NCI-H2196 treated with DMSO at 0.1 percent for 48 hours (cell line): ENCODE data around the gene CARHSP1.
"Not testable (repeated sequence)": the region's sequence is repeated elsewhere in the genome, so short reads cannot be mapped to it uniquely, and the experiment has no call there.

Source experiments
- DNase-seq: peaks from one replicate; lab custom pipeline; 2025; ENCODE audit not compliant: unreplicated experiment; lab: John Stamatoyannopoulos, UW

The CARHSP1 gene

DNA sequence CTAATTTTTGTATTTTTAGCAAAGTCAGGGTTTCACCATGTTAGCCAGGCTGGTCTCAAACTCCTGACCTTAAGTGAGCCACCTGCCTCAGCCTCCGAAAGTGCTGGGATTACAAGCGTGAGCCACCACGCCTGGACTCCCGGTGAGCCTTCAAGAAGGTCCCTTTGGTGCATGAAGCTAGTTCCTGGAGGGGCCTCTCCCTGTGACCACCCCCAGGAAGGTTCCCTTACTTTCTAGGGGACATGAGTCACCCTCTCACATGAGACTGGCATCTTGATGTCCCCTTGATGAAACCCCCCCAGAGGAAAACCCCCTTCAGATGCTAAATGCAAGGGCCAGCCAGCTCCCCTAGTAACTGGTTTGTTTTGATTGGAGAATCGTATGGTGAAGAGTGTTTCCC is 12.8 kb downstream of the CARHSP1 start:
- DNase-seq = no peak

DNA sequence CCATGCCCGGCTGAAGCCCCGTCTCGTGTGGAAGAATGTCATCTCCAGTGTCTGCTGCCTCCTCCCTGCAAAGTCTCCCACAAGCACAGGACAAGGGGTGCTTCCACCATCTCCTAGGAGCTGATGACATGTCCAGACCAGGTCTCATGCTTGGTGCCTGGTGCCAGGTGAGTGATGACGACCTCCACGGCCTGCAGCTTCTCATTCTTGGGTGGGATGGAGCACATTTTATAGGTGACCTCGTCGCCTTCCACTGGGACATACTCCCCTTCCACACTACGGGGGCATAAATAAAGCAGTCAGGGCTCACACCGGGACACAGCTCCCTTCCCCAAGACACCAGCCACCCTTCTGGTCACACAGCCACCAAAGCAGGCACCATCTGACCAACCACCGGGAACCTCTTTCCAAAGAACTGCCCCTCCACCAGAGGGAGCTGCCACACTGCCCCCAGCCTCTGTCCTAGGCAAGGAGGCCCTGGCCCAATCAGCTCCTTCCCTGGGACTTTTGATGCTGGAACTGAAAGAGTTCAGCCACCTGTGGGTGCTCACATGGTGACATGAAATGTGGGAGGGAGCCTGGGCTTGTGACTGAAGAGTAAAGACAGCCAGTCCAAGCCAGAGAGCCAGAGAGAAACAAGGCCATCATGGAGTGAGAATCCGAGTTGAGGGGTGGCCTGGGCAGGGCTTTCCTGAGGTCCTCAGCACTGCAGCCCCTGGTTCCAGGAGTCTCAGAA is 13.6 kb downstream of the CARHSP1 start:
- DNase-seq = no peak

DNA sequence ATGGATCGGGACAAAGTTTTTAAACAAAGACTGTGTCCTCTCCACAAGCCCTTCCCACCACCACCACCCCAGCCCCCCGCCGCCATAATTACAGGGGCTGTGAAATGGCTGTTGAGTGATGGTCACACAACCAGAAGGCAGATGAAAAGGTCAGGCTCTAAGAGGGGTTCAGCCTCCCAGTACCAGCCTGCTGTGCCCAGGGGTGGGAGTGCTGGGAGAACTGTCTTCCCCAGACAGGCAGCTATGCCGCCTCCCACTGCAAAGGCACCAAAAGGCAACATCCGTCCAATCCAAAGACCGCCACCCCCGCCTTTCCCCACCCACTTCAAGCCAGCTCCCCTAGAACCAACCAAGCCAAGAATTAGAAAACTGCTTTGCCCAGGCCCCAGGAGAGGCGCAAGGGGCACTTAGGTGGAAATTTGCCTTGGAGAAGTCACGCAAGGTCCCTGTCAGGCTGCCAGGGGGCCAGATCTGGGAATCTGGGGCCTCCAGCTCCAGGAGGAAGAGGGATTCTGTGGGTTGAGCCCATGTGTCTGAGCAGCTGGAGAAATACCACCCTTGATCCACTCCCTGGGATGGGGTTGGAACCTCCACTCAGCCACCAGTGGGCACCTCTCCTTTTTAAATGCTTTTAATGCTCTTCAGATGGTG is 14.4 kb downstream of the CARHSP1 start:
- DNase-seq = no peak

DNA sequence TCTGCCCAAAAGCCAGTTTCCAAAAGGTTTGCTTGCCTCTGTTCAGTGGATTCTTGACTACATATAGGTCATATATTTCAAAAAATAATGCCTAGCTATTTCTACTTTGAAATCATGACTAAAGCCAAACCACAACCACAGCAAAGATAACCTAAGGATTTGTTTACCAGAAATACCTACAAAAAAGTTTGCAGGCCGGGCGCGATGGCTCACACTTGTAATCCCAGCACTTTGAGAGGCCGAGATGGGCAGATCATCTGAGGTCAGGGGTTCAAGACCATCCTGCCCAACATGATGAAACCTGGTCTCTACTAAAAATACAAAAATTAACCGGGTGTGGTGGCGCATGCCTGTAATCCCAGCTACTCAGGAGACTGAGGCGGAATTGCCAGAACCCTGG is 15.2 kb downstream of the CARHSP1 start:
- DNase-seq = no peak

DNA sequence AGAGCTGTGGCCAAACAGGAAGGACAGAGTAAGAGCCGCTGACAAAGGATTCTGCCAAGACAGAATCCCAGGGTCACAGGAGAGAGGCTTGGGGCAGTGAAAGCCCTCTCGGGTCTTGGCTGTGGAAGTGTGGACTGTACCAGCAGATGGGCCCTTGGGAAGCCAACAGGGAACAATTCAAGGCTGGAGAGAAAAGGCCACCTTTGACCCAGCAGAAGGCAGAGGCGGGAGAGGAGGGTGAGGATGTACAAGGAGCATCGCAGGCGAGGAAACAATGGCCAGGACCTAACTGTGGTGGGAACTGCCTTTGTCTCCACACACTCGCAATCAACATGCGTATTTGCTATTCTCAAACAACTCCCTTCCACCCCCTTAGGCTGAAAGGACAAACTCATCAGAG is 15.7 kb downstream of the CARHSP1 start:
- no peak for DNase-seq

DNA sequence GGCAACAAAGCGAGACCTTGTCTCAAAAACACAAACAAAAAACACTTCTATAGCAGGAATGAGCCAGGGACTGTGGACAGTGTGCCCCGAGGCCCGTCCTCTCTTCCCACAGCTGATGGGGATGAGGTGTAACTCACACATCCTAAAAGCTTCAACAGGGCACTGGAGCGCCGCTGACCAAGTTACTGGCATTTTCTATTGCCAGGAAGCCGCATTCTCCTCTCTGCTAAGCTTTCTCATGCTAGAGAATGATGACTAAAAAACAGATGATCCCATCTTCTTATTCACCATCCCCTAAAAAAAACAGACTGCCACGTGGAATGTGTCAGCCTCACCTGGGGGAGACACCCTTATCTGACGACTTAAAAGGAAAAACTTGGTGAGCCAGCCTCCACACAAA is 16.3 kb downstream of the CARHSP1 start:
- DNase-seq = no peak

DNA sequence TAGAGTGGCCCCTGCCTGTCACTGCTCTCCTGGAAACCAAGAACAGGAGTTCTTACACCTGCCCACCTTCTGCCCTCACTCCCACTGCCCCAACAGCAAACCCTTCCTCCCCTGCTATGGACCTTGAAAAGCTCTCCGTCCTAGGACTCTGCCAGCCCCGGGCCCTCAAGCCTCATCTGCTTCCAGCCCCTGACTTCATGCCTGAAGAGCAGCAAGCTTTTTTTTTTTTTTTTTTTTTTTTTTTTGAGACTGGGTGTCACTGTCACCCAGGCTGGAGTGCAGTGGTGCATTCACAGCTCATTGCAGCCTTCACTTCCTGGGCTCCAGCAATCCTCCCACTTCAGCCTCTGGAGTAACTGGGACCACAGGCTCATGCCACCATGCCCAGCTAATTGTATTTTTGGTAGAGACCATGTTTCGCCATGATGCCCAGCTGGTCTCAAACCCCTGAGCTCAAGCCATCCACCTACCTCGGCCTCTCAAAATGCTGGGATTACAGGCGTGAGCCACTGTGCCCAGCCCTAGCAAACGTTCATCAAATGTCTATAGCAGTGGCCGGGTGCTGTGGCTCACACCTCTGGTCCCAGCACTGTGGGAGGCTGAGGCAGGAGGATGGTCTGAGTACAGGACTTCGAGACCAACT is 16.9 kb downstream of the CARHSP1 start:
- DNase-seq = no peak

DNA sequence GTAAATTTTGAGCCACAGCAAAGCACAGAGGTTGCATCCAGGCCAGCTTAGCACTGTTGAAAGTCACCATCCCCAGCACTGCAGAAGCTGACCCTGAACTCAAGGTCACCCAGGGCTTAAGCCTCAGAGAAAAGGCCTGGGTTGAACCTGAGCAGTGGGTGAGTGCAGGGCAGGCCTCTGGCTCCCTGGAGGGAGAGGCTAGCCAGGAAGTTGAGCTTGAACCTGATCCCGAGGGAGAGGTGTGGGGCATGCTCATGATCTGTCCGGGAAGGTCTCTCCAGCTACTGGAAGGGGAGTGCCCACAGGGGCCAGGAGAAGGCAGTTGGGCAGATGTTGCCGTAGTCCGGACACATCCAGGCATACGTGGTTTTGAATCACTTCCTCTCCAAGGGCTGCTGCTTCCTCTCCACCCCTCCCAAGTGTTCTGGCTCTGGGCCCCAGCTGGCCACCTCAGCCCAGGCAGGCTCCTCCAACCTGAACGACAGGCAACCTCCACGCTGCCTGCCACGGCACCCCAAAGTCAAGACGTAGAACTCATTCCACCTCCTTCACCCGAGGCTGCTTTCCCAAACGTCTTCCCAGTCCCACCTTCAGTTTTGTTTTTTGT is 18.4 kb downstream of the CARHSP1 start:
- DNase-seq = no peak

DNA sequence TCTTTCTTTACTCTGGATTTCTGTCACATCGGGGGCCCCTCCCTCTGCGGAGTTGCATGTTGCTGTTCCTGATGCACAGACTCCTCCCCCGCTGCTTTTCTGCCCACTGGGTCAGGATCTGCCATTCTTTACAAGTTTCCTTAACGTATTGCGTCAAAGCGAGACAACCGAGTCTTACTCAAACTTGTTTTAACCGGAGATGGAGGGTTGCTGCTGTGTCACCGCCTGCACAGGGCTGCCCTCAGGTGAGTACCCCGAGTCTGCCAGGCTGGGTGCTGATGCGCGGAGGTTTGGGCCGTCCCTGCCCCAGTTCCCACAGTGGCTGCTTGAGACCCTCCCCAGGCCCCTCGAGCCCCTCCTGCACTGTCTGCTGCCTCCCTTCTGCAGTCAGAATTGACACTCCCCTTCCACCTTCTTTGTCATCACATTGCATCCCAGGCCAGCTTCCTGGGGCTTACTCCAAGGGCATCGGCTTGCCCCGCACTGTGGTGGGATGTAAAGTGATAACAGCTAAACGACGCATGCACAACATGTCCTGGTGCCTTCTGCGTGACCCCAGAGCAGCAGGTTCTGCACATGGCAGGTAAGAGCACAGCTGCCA is 19.3 kb downstream of the CARHSP1 start:
- no peak for DNase-seq

DNA sequence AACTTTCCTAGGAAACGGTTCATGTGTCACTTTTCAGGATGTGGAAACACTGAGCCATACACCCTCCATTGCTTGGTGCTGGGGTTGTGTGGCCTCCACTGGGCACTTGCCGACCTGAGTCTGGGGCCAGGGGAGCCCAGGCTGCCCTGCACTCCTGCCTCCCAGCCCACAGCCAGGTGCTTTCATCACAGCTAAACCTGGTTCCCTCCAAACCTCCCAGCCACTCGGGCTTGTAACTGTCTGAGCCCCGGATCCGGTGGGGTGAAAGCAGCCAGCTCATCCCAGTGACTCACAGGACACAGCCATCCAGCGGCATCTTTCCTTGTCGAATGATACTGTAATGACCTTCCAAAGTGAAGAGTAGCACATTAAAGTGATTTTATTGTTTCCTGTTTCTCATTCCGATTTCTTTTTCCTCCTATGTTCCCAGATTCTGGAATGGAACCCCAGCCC is 19.8 kb downstream of the CARHSP1 start:
- no peak for DNase-seq

DNA sequence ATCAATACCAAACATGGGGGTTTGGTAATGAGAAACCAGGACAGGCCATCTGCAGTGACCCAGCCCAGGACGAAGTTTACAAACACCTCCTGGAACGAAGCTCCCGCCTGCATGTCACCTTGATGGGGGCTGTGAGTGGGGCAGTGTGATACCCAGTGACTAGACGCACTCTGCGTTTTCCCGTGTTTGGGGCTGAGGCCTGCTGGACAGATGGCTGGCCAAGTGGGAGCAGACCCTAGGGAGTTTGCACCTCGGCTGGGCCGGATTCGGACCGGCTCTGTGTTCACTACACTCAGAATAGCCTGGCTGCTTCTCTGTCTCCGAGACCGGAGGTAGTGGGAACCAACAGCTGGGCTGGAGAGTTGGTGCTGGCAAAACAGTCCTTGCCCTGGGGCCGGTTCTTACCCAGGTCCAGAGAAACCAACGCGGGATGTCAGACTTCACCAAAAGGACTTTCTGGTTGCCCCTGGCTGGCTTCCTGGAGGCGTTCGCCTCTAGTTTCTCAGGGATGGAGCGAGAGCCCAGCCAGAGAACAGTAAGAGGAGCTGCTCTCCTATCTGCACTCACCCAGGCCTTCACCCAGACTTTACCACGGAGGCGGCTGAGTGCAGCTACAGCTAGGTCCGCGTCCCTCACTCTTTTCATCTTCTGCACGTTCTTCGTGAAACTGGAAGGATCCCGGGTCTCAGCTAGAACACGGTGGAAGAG is 20.4 kb downstream of the CARHSP1 start:
- no peak for DNase-seq

DNA sequence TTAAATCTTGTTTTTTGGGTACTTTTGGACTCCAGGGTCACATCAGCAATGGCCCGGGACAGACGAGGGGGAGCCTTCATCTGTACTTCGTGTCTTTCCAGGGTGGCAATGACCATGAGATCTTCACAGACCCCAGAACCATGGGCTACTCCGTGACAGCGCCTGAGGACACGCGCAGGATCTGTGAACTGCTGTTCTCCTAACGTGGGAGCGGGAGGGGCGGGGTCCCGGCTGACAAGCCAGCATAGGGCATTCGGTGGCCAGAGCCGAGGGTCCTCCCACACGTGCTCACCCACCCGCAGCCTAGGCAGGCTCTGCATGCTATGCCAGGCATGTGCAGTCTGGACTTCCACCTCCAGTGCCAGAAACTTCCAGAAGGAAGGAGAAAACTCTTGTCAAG is 21.2 kb downstream of the CARHSP1 start:
- no peak for DNase-seq

DNA sequence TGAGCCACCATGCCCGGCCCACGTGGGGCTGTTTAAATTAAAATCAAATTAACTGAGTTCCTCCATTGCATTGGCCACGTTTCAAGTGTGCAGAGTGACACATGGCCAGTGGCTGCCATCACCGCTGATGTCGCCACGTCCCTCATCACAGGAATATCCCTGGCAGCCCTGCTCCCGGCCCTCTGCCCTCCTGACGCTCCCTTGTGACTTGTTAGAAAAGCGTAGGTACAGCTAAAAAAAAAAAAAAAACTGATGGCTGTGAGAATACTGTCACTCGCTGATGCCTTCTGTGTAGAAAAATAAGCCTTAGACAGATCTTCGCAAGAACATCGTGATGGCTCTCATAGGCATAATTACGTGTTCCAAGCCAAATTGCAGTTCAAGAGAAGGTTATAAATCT is 21.7 kb downstream of the CARHSP1 start:
- no peak for DNase-seq

DNA sequence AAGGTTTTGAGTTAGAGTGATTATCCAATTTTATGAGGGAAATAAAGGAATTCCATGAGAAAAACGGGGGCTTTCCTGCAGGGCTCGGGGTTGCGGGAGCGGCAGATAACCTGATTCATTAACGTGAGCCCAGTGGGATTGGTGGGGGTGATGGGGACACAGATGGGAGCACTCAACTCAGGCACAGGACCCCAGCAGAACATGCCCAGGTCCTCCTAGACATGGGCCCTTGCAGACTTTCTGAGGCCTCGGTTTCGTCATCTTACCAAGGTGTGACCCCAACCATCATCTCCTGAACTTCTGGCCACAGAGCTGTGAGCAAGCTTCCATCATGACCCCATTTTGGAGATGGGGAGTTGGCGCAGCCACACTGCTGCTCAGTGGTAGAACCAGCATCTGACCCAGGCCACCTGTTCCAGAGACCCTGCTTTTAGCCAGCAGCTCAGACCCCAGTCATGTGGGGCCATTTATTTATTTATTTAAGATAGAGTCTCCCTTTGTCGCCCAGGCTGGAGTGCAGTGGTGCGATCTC is 22.3 kb downstream of the CARHSP1 start:
- no peak for DNase-seq

DNA sequence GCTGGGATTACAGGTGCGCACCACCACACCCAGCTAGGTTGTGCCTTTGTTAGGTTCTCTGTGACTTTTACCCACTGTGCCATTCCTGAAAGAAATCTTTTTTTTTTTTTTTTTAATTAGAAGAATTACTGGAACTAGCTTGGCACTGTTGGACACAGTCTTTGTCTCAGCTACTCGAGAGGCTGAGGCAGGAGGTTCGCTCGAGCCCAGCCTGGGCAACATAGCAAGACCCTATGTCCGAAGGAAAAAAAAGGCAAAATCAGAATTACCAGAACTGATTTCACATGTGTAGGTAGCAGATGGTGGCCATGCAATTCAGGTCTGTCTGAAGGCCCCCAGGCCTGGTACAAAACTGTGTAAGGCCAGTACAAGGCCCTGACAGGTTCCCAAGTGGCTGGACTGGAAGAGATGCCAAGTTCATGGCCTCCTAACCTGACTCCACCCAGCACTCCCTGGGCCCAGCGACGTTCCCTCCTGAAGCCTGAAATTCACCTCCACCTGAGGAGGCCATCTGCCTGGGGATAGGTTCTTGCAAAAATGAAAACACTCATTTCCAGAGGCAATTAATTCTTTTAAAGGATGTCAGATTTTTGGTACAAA is 23.0 kb downstream of the CARHSP1 start:
- DNase-seq = no peak

DNA sequence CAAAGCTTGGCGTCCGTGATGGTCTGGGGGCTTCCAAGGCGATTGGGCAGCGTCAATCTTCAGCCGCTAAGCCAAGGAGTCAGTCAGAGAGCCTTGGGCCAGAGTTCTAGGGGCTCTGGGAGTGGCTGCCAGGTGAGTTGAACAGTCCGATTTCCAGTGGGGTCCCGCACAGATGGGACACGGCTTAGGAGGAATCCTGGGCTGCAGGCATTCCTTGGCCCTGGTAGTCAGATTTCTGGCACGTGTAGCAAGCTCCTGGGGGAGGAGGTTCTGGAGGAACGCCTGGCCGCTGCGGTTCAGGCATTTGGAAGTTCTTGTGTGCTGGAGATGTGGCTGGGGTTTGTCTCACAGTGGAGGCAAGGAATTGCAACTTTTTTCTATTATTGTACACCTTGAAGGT is 25.5 kb downstream of the CARHSP1 start:
- not testable (repeated sequence) for DNase-seq

DNA sequence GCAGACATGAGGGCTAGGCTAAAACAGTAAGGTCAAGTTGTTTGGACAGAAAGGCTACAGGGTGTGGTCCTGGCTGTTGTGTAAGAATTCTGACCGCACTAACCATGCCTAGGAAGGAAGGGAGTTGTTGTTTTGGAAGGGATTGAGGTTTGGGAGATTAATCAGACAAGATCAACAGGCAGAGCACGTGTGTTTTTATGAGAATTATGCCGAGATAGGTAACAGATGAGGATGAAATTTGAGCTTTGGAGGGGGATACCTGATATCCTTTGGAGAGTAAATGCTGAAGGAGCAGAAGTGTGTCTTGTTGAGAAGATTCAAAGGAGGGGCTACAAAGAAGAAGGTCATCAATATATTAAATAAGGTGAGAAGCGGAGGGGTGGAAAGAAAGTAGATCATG is 26.8 kb downstream of the CARHSP1 start:
- DNase-seq = not testable (repeated sequence)

DNA sequence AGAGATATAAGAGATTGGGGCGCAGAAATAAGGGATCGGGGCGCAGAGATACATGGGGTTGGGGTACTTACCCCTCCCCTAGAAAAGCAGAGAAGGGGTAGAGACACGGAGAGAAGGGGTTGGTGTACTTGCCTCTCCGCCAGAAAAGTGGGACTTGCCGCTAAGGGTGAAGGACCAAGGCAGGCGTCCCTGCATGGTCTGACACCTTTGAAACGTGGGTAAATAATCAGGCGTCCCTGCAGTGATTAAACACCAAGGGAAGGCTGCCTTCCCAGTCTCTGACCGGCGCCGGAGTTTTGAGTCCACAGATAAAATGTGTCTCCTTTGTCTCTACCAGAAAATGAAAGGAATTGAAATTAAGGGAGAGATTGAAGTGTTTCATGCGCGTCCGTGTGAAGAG is 31.2 kb downstream of the CARHSP1 start:
- not testable (repeated sequence) for DNase-seq

DNA sequence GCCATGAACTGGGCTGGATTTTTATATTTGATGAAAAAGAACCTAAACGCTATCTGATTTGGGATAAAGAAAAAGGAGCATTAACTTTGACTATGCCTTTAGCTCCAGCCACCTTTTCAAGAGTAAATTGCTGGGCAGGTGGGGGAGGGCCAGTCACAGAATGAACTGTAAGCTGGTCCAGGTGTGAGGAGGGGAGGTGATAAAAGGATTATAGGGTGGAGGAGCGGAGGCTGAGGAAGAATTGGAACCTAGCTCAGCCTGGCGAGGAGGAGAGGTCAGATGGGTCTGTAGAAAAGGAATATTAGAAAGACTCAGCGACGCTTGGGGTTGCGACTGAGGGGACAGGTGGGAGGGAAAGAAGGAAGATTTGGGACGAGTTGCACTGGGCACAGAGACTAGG is 32.0 kb downstream of the CARHSP1 start:
- not testable (repeated sequence) for DNase-seq

DNA sequence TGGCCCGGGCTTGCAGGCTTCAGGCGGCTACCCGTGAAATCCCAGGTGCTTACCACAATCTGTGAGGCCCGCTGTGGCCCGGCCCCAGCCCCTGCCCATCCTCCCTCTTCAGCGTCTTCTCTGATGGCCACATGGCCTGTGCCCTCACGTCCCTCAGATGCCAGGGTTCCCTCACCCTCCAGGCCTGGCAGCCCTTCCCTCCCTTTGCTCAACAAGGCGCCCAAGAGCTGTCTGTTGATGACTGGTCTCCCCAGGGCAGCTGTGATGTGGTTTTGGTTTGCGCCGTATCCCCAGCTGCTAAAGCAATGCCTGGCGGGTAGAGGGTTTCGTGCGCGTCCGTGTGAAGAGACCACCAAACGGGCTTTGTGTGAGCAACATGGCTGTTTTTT is 36.1 kb downstream of the CARHSP1 start:
- DNase-seq = no peak
